ENCODE results near the gene SYTL2. TPM values are rescaled to one million over a fixed set of nuclear protein-coding genes. Genes with fewer than 3 reads are reported as not detected.

The SYTL2 gene
- total and polyA plus RNA-seq, 9 donors = 50.8 to 99.5 (median 61.2) TPM

GRCh38 chr11:85827748-85828639, 17.1 kb upstream of the SYTL2 start:
- H3K4me3 ChIP-seq (ENCODE audit: low read length) = no peak overlapping the region
- H3K27ac ChIP-seq (ENCODE audit: low read length) = no peak overlapping the region
- DNase-seq = peak; percentile 63
- WGBS (ENCODE audit: insufficient coverage) = no CpG with 5 or more reads among the region's 2 CpGs
- H3K27me3 ChIP-seq (ENCODE audit: control insufficient read depth, insufficient read depth, low read length) = no peaks in the 10 kb centered on the region
- H3K36me3 ChIP-seq (ENCODE audit: control insufficient read depth, insufficient read depth, low read length) = no peaks in the 10 kb centered on the region
- no peaks in the 10 kb centered on the region for H3K9me3 ChIP-seq (replicated peaks; ENCODE audit: control insufficient read depth, low read depth, low read length)
- peaks cover 13% of the 10 kb centered on the region for H3K4me1 ChIP-seq (ENCODE audit: control insufficient read depth, insufficient read depth, low read length)

- peak; percentile 71 for DNase-seq
- 55% methylated on average over 2 of the region's 7 CpGs for WGBS (ENCODE audit: insufficient coverage)
These were observed 15.3 kb upstream of the SYTL2 start for GRCh38 chr11:85826116-85826855.

GRCh38 chr11:85825616-85826015, 14.7 kb upstream of the SYTL2 start:
- DNase-seq = peak; percentile 15
- no peak overlapping the region for H3K27ac ChIP-seq (ENCODE audit: low read length)
- no peak overlapping the region for H3K4me3 ChIP-seq (ENCODE audit: low read length)
- H3K36me3 ChIP-seq (ENCODE audit: control insufficient read depth, insufficient read depth, low read length) = no peaks in the 10 kb centered on the region
- no peaks in the 10 kb centered on the region for H3K9me3 ChIP-seq (replicated peaks; ENCODE audit: control insufficient read depth, low read depth, low read length)
- no CpG with 5 or more reads among the region's 3 CpGs for WGBS (ENCODE audit: insufficient coverage)
- no peaks in the 10 kb centered on the region for H3K27me3 ChIP-seq (ENCODE audit: control insufficient read depth, insufficient read depth, low read length)
- peaks cover 13% of the 10 kb centered on the region for H3K4me1 ChIP-seq (ENCODE audit: control insufficient read depth, insufficient read depth, low read length)

More at GRCh38 chr11:85826116-85826855, 15.3 kb upstream of the SYTL2 start:
- no peaks in the 10 kb centered on the region for H3K27me3 ChIP-seq (ENCODE audit: control insufficient read depth, insufficient read depth, low read length)
- no peaks in the 10 kb centered on the region for H3K36me3 ChIP-seq (ENCODE audit: control insufficient read depth, insufficient read depth, low read length)
- no peaks in the 10 kb centered on the region for H3K9me3 ChIP-seq (replicated peaks; ENCODE audit: control insufficient read depth, low read depth, low read length)
- no peak overlapping the region for H3K27ac ChIP-seq (ENCODE audit: low read length)
- H3K4me3 ChIP-seq (ENCODE audit: low read length) = no peak overlapping the region
- H3K4me1 ChIP-seq (ENCODE audit: control insufficient read depth, insufficient read depth, low read length) = peaks cover 13% of the 10 kb centered on the region

GRCh38 chr11:85823816-85824215, 12.9 kb upstream of the SYTL2 start:
- H3K4me1 ChIP-seq (ENCODE audit: control insufficient read depth, insufficient read depth, low read length) = peaks cover 13% of the 10 kb centered on the region
- no peaks in the 10 kb centered on the region for H3K9me3 ChIP-seq (replicated peaks; ENCODE audit: control insufficient read depth, low read depth, low read length)
- H3K27me3 ChIP-seq (ENCODE audit: control insufficient read depth, insufficient read depth, low read length) = no peaks in the 10 kb centered on the region
- no peaks in the 10 kb centered on the region for H3K36me3 ChIP-seq (ENCODE audit: control insufficient read depth, insufficient read depth, low read length)
- no CpG with 5 or more reads among the region's 2 CpGs for WGBS (ENCODE audit: insufficient coverage)
- no peak overlapping the region for H3K27ac ChIP-seq (ENCODE audit: low read length)
- no peak overlapping the region for H3K4me3 ChIP-seq (ENCODE audit: low read length)
- DNase-seq = no peak

- H3K36me3 ChIP-seq (ENCODE audit: control insufficient read depth, insufficient read depth, low read length) = no peaks in the 10 kb centered on the region
- no peaks in the 10 kb centered on the region for H3K27me3 ChIP-seq (ENCODE audit: control insufficient read depth, insufficient read depth, low read length)
- H3K27ac ChIP-seq (ENCODE audit: low read length) = no peak overlapping the region
- peaks cover 13% of the 10 kb centered on the region for H3K4me1 ChIP-seq (ENCODE audit: control insufficient read depth, insufficient read depth, low read length)
- H3K9me3 ChIP-seq (replicated peaks; ENCODE audit: control insufficient read depth, low read depth, low read length) = no peaks in the 10 kb centered on the region
- H3K4me3 ChIP-seq (ENCODE audit: low read length) = no peak overlapping the region
- no peak for DNase-seq
- WGBS (ENCODE audit: insufficient coverage) = 100% methylated on average over 2 of the region's 3 CpGs
These were observed 11.9 kb upstream of the SYTL2 start for GRCh38 chr11:85822814-85823213.

- H3K4me1 ChIP-seq (ENCODE audit: control insufficient read depth, insufficient read depth, low read length) = peaks cover 7% of the 10 kb centered on the region
- H3K9me3 ChIP-seq (replicated peaks; ENCODE audit: control insufficient read depth, low read depth, low read length) = no peaks in the 10 kb centered on the region
- H3K4me3 ChIP-seq (ENCODE audit: low read length) = no peak overlapping the region
- no peaks in the 10 kb centered on the region for H3K27me3 ChIP-seq (ENCODE audit: control insufficient read depth, insufficient read depth, low read length)
- H3K36me3 ChIP-seq (ENCODE audit: control insufficient read depth, insufficient read depth, low read length) = no peaks in the 10 kb centered on the region
- no peak overlapping the region for H3K27ac ChIP-seq (ENCODE audit: low read length)
- no peak for DNase-seq
- no CpG with 5 or more reads among the region's 1 CpG for WGBS (ENCODE audit: insufficient coverage)
These were observed 10.7 kb upstream of the SYTL2 start for GRCh38 chr11:85821636-85822035.

- DNase-seq = no peak
- no peaks in the 10 kb centered on the region for H3K27me3 ChIP-seq (ENCODE audit: control insufficient read depth, insufficient read depth, low read length)
- no peak overlapping the region for H3K27ac ChIP-seq (ENCODE audit: low read length)
- H3K4me1 ChIP-seq (ENCODE audit: control insufficient read depth, insufficient read depth, low read length) = no peaks in the 10 kb centered on the region
- no peak overlapping the region for H3K4me3 ChIP-seq (ENCODE audit: low read length)
- no peaks in the 10 kb centered on the region for H3K36me3 ChIP-seq (ENCODE audit: control insufficient read depth, insufficient read depth, low read length)
- H3K9me3 ChIP-seq (replicated peaks; ENCODE audit: control insufficient read depth, low read depth, low read length) = no peaks in the 10 kb centered on the region
These were observed 8.5 kb upstream of the SYTL2 start for GRCh38 chr11:85819441-85819840.

GRCh38 chr11:85815186-85815931, 4.4 kb upstream of the SYTL2 start:
- WGBS (ENCODE audit: insufficient coverage) = no CpG with 5 or more reads among the region's 4 CpGs
- no peaks in the 10 kb centered on the region for H3K36me3 ChIP-seq (ENCODE audit: control insufficient read depth, insufficient read depth, low read length)

GRCh38 chr11:85813721-85814120, 2.8 kb upstream of the SYTL2 start:
- DNase-seq = no peak
- no CpG with 5 or more reads among the region's 9 CpGs for WGBS (ENCODE audit: insufficient coverage)
- no peaks in the 10 kb centered on the region for H3K9me3 ChIP-seq (replicated peaks; ENCODE audit: control insufficient read depth, low read depth, low read length)
- no peak overlapping the region for H3K27ac ChIP-seq (ENCODE audit: low read length)
- no peak overlapping the region for H3K4me3 ChIP-seq (ENCODE audit: low read length)
- H3K36me3 ChIP-seq (ENCODE audit: control insufficient read depth, insufficient read depth, low read length) = no peaks in the 10 kb centered on the region
- H3K4me1 ChIP-seq (ENCODE audit: control insufficient read depth, insufficient read depth, low read length) = peaks cover 14% of the 10 kb centered on the region
- H3K27me3 ChIP-seq (ENCODE audit: control insufficient read depth, insufficient read depth, low read length) = peaks cover 11% of the 10 kb centered on the region

More at GRCh38 chr11:85815186-85815931, 4.4 kb upstream of the SYTL2 start:
- H3K4me3 ChIP-seq (ENCODE audit: low read length) = no peak overlapping the region
- DNase-seq = no peak
- H3K4me1 ChIP-seq (ENCODE audit: control insufficient read depth, insufficient read depth, low read length) = peaks cover 8% of the 10 kb centered on the region
- no peak overlapping the region for H3K27ac ChIP-seq (ENCODE audit: low read length)
- H3K9me3 ChIP-seq (replicated peaks; ENCODE audit: control insufficient read depth, low read depth, low read length) = no peaks in the 10 kb centered on the region
- H3K27me3 ChIP-seq (ENCODE audit: control insufficient read depth, insufficient read depth, low read length) = peaks cover 11% of the 10 kb centered on the region

GRCh38 chr11:85811624-85812023, 683 bp upstream of the SYTL2 start:
- Histone ChIP-seq H3K4me3 (ENCODE audit: low read length) (peak overlapping the region; percentile 44), H3K36me3 (ENCODE audit: control insufficient read depth, insufficient read depth, low read length) (no peaks in the 10 kb centered on the region), H3K4me1 (ENCODE audit: control insufficient read depth, insufficient read depth, low read length) (peaks cover 14% of the 10 kb centered on the region), H3K27me3 (ENCODE audit: control insufficient read depth, insufficient read depth, low read length) (peaks cover 11% of the 10 kb centered on the region), H3K27ac (ENCODE audit: low read length) (no peak overlapping the region), H3K9me3 (replicated peaks; ENCODE audit: control insufficient read depth, low read depth, low read length) (no peaks in the 10 kb centered on the region)
- WGBS (ENCODE audit: insufficient coverage) = no CpG with 5 or more reads among the region's 13 CpGs
- DNase-seq = no peak
